H9 (cell line): ENCODE results near the gene ABHD16B. TPM values are rescaled to one million over a fixed set of nuclear protein-coding genes. Genes with fewer than 3 reads are reported as not detected.

ENCODE experiments used
- DNase-seq: peaks from one replicate; pipeline ENCODE4 v3.0.0-alpha.2; 2017
- H2AFZ ChIP-seq: one replicate; pipeline ENCODE4 v1.6.1; 2013; ENCODE audit warnings: mild to moderate bottlenecking, low read length, control low read depth, moderate library complexity
- H2AK5ac ChIP-seq: 2 replicates; pipeline ENCODE4 v1.6.1; 2013; ENCODE audit warnings: low read length, control low read depth, mixed read lengths; ENCODE audit not compliant: insufficient read length
- H2BK120ac ChIP-seq: one replicate; pipeline ENCODE4 v1.6.1; 2013; ENCODE audit warnings: low read depth, mild to moderate bottlenecking, low read length, control low read depth, inconsistent platforms; ENCODE audit not compliant: poor library complexity, severe bottlenecking
- H2BK12ac ChIP-seq: 2 replicates; pipeline ENCODE4 v1.6.1; 2013; ENCODE audit warnings: low read length, control low read depth, mixed read lengths, low read depth; ENCODE audit not compliant: insufficient read length
- H2BK15ac ChIP-seq: 2 replicates; pipeline ENCODE4 v1.6.1; 2013; ENCODE audit warnings: low read depth, low read length, control low read depth
- H2BK20ac ChIP-seq: one replicate; pipeline ENCODE4 v1.6.1; 2013; ENCODE audit warnings: low read depth, mild to moderate bottlenecking, low read length, control low read depth, inconsistent platforms; ENCODE audit not compliant: poor library complexity, severe bottlenecking
- H2BK5ac ChIP-seq: 2 replicates; pipeline ENCODE4 v1.6.1; 2013; ENCODE audit warnings: low read length, control low read depth, mixed read lengths; ENCODE audit not compliant: insufficient read length
- H3K14ac ChIP-seq: 2 replicates; pipeline ENCODE4 v1.6.1; 2013; ENCODE audit warnings: low read length, control low read depth; ENCODE audit not compliant: insufficient read depth
- H3K18ac ChIP-seq: 2 replicates; pipeline ENCODE4 v1.6.1; 2013; ENCODE audit warnings: low read depth, mild to moderate bottlenecking, mixed read lengths, low read length, control low read depth; ENCODE audit not compliant: insufficient read length
- H3K23ac ChIP-seq: 2 replicates; pipeline ENCODE4 v1.6.1; 2013; ENCODE audit warnings: low read length, control low read depth, mixed read lengths, low read depth; ENCODE audit not compliant: insufficient read length
- H3K23me2 ChIP-seq: 2 replicates; pipeline ENCODE4 v1.6.1; 2013; ENCODE audit warnings: low read depth, mild to moderate bottlenecking, mixed read lengths, low read length, control low read depth; ENCODE audit not compliant: insufficient read length, poor library complexity, severe bottlenecking
- H3K27ac ChIP-seq: 2 replicates; pipeline ENCODE4 v1.5.1; 2013; ENCODE audit warnings: low read length, control low read depth, mixed read lengths, low read depth; ENCODE audit not compliant: insufficient read length
- H3K27me3 ChIP-seq: 2 replicates; pipeline ENCODE4 v1.6.1; 2013; ENCODE audit warnings: low read length, control low read depth, inconsistent platforms; ENCODE audit not compliant: insufficient read depth
- H3K4ac ChIP-seq: 2 replicates; pipeline ENCODE4 v1.6.1; 2013; ENCODE audit warnings: low read depth, mild to moderate bottlenecking, control low read depth, inconsistent platforms, low read length, moderate library complexity
- H3K4me1 ChIP-seq: 2 replicates; pipeline ENCODE4 v1.6.1; 2013; ENCODE audit warnings: low read length, control low read depth, inconsistent platforms; ENCODE audit not compliant: insufficient read depth
- H3K4me2 ChIP-seq: 2 replicates; pipeline ENCODE4 v1.6.1; 2013; ENCODE audit warnings: low read length, control low read depth, mixed read lengths; ENCODE audit not compliant: insufficient read length, insufficient read depth
- H3K56ac ChIP-seq: 2 replicates; pipeline ENCODE4 v1.6.1; 2013; ENCODE audit warnings: low read depth, mild to moderate bottlenecking, mixed read lengths, low read length, control low read depth; ENCODE audit not compliant: insufficient read length
- H3K79me1 ChIP-seq: 2 replicates; pipeline ENCODE4 v1.6.1; 2013; ENCODE audit warnings: low read depth, mild to moderate bottlenecking, moderate library complexity, low read length, control low read depth, inconsistent platforms; ENCODE audit not compliant: insufficient read depth, poor library complexity, severe bottlenecking
- H3K79me2 ChIP-seq: 2 replicates; pipeline ENCODE4 v1.6.1; 2013; ENCODE audit warnings: low read length, control low read depth, inconsistent platforms; ENCODE audit not compliant: insufficient read depth
- H3K9ac ChIP-seq: 2 replicates; pipeline ENCODE4 v1.6.1; 2013; ENCODE audit warnings: low read length, control low read depth, mixed read lengths; ENCODE audit not compliant: insufficient read length; ENCODE audit errors: extremely low read depth
- H3K9me3 ChIP-seq: one replicate; pipeline ENCODE4 v1.6.1; 2013; ENCODE audit warnings: low read depth, low read length, inconsistent platforms; ENCODE audit not compliant: control insufficient read depth
- H3T11ph ChIP-seq: one replicate; pipeline ENCODE4 v1.6.1; 2013; ENCODE audit warnings: mild to moderate bottlenecking, low read length, control low read depth, inconsistent platforms
- H4K20me1 ChIP-seq: one replicate; pipeline ENCODE4 v1.6.1; 2013; ENCODE audit not compliant: control insufficient read depth, insufficient read length, insufficient read depth
- H4K5ac ChIP-seq: 2 replicates; pipeline ENCODE4 v1.6.1; 2013; ENCODE audit warnings: low read depth, mild to moderate bottlenecking, mixed read lengths, low read length, control low read depth; ENCODE audit not compliant: insufficient read length
- H4K8ac ChIP-seq: replicated peaks from 2 replicates; pipeline ENCODE4 v1.6.1; 2013; ENCODE audit warnings: low read length, control low read depth, mixed read lengths, low read depth; ENCODE audit not compliant: insufficient read length
- H4K91ac ChIP-seq: 2 replicates; pipeline ENCODE4 v1.6.1; 2013; ENCODE audit warnings: low read depth, mild to moderate bottlenecking, moderate library complexity, mixed read lengths, low read length, control low read depth; ENCODE audit not compliant: insufficient read length
- H3K27ac Mint-ChIP-seq, 3 experiments: 2 replicates in 2 of 3; 3 replicates in 1 of 3; pipeline ENCODE4 v1.8.0; 2020 to 2021; ENCODE audit warnings: mixed read lengths in 3 of 3, mild to moderate bottlenecking in 1 of 3, moderate library complexity in 1 of 3
- H3K27me3 Mint-ChIP-seq: 2 replicates; pipeline ENCODE4 v1.8.0; 2021; ENCODE audit warnings: low read depth, mild to moderate bottlenecking, moderate library complexity, mixed read lengths
- H3K36me3 Mint-ChIP-seq, 3 experiments: 2 replicates in 2 of 3; 3 replicates in 1 of 3; pipeline ENCODE4 v1.8.0; 2020 to 2021; ENCODE audit warnings: low read depth in 3 of 3, mixed read lengths in 3 of 3; ENCODE audit not compliant: insufficient read depth in 1 of 3
- H3K4me1 Mint-ChIP-seq, 2 experiments: 2 replicates each; pipeline ENCODE4 v1.8.0; 2020; ENCODE audit warnings: mixed read lengths in 2 of 2
- H3K4me3 Mint-ChIP-seq, 2 experiments: 2 replicates in 1 of 2; 3 replicates in 1 of 2; pipeline ENCODE4 v1.8.0; 2020 to 2021; ENCODE audit warnings: mild to moderate bottlenecking in 2 of 2, mixed read lengths in 2 of 2, moderate library complexity in 1 of 2
- H3K9me3 Mint-ChIP-seq, 2 experiments: 2 replicates in 1 of 2; 3 replicates in 1 of 2; pipeline ENCODE4 v1.8.0; 2020; ENCODE audit warnings: mild to moderate bottlenecking in 2 of 2, mixed read lengths in 2 of 2, moderate library complexity in 1 of 2
- CTCF ChIP-seq: fragments of 200-600 bp; sonication (generic); conservative IDR thresholded peaks from 3 replicates; pipeline ENCODE4 v1.8.0; 2021; ENCODE audit warnings: antibody characterized with exemption, mild to moderate bottlenecking
- WGBS: extraction: QIAGEN DNeasy Blood & Tissue Kit; methylation state at CpG from one replicate; pipeline ENCODE4 v1.1.7; 2013; ENCODE audit warnings: missing lambda C conversion rate, low lambda C conversion rate, mixed read lengths; ENCODE audit not compliant: insufficient read length; ENCODE audit errors: extremely low coverage; 5-methylcytosine and 5-hydroxymethylcytosine counted together
- total RNA-seq: library from RNA; stranded (reverse); gene quantifications from 2 replicates; pipeline ENCODE4 v1.2.1, GENCODE V29; 2021

Gene ABHD16B
- total RNA-seq, 1 experiment from 2014 or later: not detected

- peaks cover 16 to 17% of the 10 kb centered on the region in 2 experiments for H3K4me1 Mint-ChIP-seq
- peaks cover 0 to 5% (median 2%) of the 10 kb centered on the region in 3 experiments; a peak in 4 of 7 replicates for H3K36me3 Mint-ChIP-seq
- Histone ChIP-seq H3K56ac (no peak overlapping the region), H3K4ac (no peak overlapping the region), H4K5ac (no peak overlapping the region), H3K79me1 (peaks cover 3% of the 10 kb centered on the region), H3K9me3 (no peaks in the 10 kb centered on the region), H2BK20ac (no peak overlapping the region), H3K14ac (no peak overlapping the region), H2AK5ac (no peak overlapping the region), H3K27me3 (no peaks in the 10 kb centered on the region), H3T11ph (no peak overlapping the region), H2BK120ac (no peak overlapping the region), H4K8ac (peak overlapping the region; percentile 41), H4K20me1 (no peaks in the 10 kb centered on the region), H3K18ac (no peak overlapping the region), H2BK12ac (no peak overlapping the region), H3K4me2 (no peak overlapping the region), H3K79me2 (peaks cover 11% of the 10 kb centered on the region; the same call in 1 of the 2 replicates), H2AFZ (no peak overlapping the region), H4K91ac (no peak overlapping the region), H3K4me1 (0 out of 2 replicates have a peak, but pooled peaks cover 2% of the 10 kb centered on the region), H3K9ac (no peak overlapping the region), H2BK5ac (no peak overlapping the region), H3K23ac (no peak overlapping the region), H2BK15ac (no peak overlapping the region), H3K23me2 (peaks cover 6% of the 10 kb centered on the region), H3K27ac (no peak overlapping the region)
- WGBS: no CpG with 5 or more reads among the region's 6 CpGs
- no peak overlapping the region for H3K4me3 Mint-ChIP-seq
- no peak for TF ChIP-seq CTCF
- H3K27ac Mint-ChIP-seq: peak overlapping the region in 1 of 3 experiments; percentile 19; a peak in 2 of 7 replicates
- no peaks in the 10 kb centered on the region for H3K27me3 Mint-ChIP-seq
- DNase-seq: no peak
- no peaks in the 10 kb centered on the region for H3K9me3 Mint-ChIP-seq
Measured at GRCh38 chr20:63897978-63898561, 36.8 kb downstream of the ABHD16B start.
